ENCODE results near the gene TRAPPC2L.

- TF ChIP-seq CTCF (IDR thresholded peaks at IDR 0.05; ENCODE audit: poor library complexity) (no peak), EZH2 (IDR thresholded peaks at IDR 0.05; ENCODE audit: borderline replicate concordance) (no peak), EZH2phosphoT487 (IDR thresholded peaks at IDR 0.05; ENCODE audit: low read depth, severe bottlenecking, unreplicated experiment) (no peak)
Observed at GRCh38 chr16:88820385-88821025, 36.4 kb upstream of the TRAPPC2L start.

All from hepatocyte (in vitro differentiated cells).